ENCODE data around the gene CDC42EP1. TPM values are rescaled to one million over a fixed set of nuclear protein-coding genes. Genes with fewer than 3 reads are reported as not detected.
"Not testable (repeated sequence)": the region's sequence is repeated elsewhere in the genome, so short reads cannot be mapped to it uniquely, and the experiment has no call there.

Gene CDC42EP1
- total RNA-seq, 4 donors from 2014 or later = 5.6 to 8.8 (median 6.8) TPM

- peak in 1 of 2 donors; percentile 1 for ATAC-seq
- in situ Hi-C loops (cut with MboI; ENCODE audit: low sequenced_read_pairs in 4 of 4) = no loop called here
Observed at GRCh38 chr22:37609240-37610152, 49.2 kb downstream of the CDC42EP1 start.

GRCh38 chr22:37610153-37610475 lies 49.8 kb downstream of the CDC42EP1 start:
- peak overlapping the region in 2 of 4 donors; percentile 90 to 98 for H3K27ac ChIP-seq

More at GRCh38 chr22:37609240-37610152, 49.2 kb downstream of the CDC42EP1 start:
- Histone ChIP-seq H3K4me1 (peaks cover 28 to 34% of the 10 kb centered on the region in 2 donors), H3K36me3 (peaks cover 0 to 6% of the 10 kb centered on the region in 2 donors), H3K9me3 (no peaks in the 10 kb centered on the region), H3K4me3 (peak overlapping the region; percentile 88 to 98 (median 92)), H3K27me3 (no peaks in the 10 kb centered on the region), H3K27ac (peak overlapping the region; percentile 90 to 98 (median 95))
- no peak for TF ChIP-seq POLR2A (IDR thresholded peaks at IDR 0.05)
- TF ChIP-seq CTCF (IDR thresholded peaks at IDR 0.05 in 4 of 5, conservative IDR thresholded peaks at IDR 0.05 in 1 of 5) = no peak
- DNase-seq = no peak
- intact Hi-C loops (cut with DNase I; ENCODE audit: low total_unique reads) = loop anchor here (10.0 kb wide), 1 partner anchor 1915 kb away; the partner anchor contains the start of gene ATF4

GRCh38 chr22:37610480-37611129 lies 50.3 kb downstream of the CDC42EP1 start:
- in situ Hi-C loops (cut with MboI; ENCODE audit: low sequenced_read_pairs in 4 of 4) (no loop called here), intact Hi-C loops (cut with DNase I; ENCODE audit: low total_unique reads) (no loop called here)
- no peaks in the 10 kb centered on the region for H3K27me3 ChIP-seq
- ATAC-seq (no peak), DNase-seq (no peak)
- H3K4me3 ChIP-seq = peak overlapping the region in 2 of 4 donors; percentile 93 to 98
- no peaks in the 10 kb centered on the region for H3K9me3 ChIP-seq
- no peak overlapping the region for H3K27ac ChIP-seq
- H3K4me1 ChIP-seq = peaks cover 28 to 34% of the 10 kb centered on the region in 2 donors
- TF ChIP-seq POLR2A (IDR thresholded peaks at IDR 0.05) (no peak), CTCF (IDR thresholded peaks at IDR 0.05 in 4 of 5, conservative IDR thresholded peaks at IDR 0.05 in 1 of 5) (no peak)
- peaks cover 0 to 13% of the 10 kb centered on the region in 2 donors for H3K36me3 ChIP-seq

More at GRCh38 chr22:37610153-37610475, 49.8 kb downstream of the CDC42EP1 start:
- H3K36me3 ChIP-seq; H3K9me3 ChIP-seq; DNase-seq; intact Hi-C loops (cut with DNase I; ENCODE audit: low total_unique reads); in situ Hi-C loops (cut with MboI; ENCODE audit: low sequenced_read_pairs in 4 of 4); H3K27me3 ChIP-seq; ATAC-seq: not testable (repeated sequence)
- Histone ChIP-seq H3K4me1 (peaks cover 28 to 34% of the 10 kb centered on the region in 2 donors), H3K4me3 (peak overlapping the region; percentile 88 to 98 (median 92))

GRCh38 chr22:37611207-37611606 lies 50.9 kb downstream of the CDC42EP1 start:
- no peaks in the 10 kb centered on the region for H3K27me3 ChIP-seq
- H3K27ac ChIP-seq = no peak overlapping the region
- no peaks in the 10 kb centered on the region for H3K9me3 ChIP-seq
- in situ Hi-C loops (cut with MboI; ENCODE audit: low sequenced_read_pairs in 4 of 4) (no loop called here), intact Hi-C loops (cut with DNase I; ENCODE audit: low total_unique reads) (no loop called here)
- TF ChIP-seq POLR2A (IDR thresholded peaks at IDR 0.05) = no peak
- TF ChIP-seq CTCF (IDR thresholded peaks at IDR 0.05 in 4 of 5, conservative IDR thresholded peaks at IDR 0.05 in 1 of 5) = no peak
- DNase-seq (no peak), ATAC-seq (no peak)
- peaks cover 28 to 34% of the 10 kb centered on the region in 2 donors for H3K4me1 ChIP-seq
- peaks cover 0 to 19% of the 10 kb centered on the region in 2 donors for H3K36me3 ChIP-seq
- H3K4me3 ChIP-seq = no peak overlapping the region

Measured in gastrocnemius medialis (tissue), 4 donors.